Tibial nerve (tissue), 4 donors: ENCODE results near the gene SNPH. TPM values are rescaled to one million over a fixed set of nuclear protein-coding genes. Genes with fewer than 3 reads are reported as not detected.

Source experiments
- DNase-seq, 2 donors: peaks; one replicate each; pipeline ENCODE4 v3.0.0-alpha.2; 2019; ENCODE audit warnings: low spot score in 2 of 2
- H3K27ac ChIP-seq, 4 donors: fragments of 200-600 bp; sonication (generic) in 3 of 4; one replicate each; pipeline ENCODE4 v1.5.1; 2017 to 2019; ENCODE audit warnings: mild to moderate bottlenecking in 1 of 4
- H3K27me3 ChIP-seq, 2 donors: fragments of 200-600 bp; sonication (generic) in 1 of 2; one replicate each; pipeline versions ENCODE4 v1.5.1 to v1.6.0; 2017 to 2019
- H3K36me3 ChIP-seq, 3 donors: fragments of 200-600 bp; sonication (generic); one replicate each; pipeline ENCODE4 v1.5.1; 2018 to 2019
- H3K4me1 ChIP-seq, 4 donors: fragments of 200-600 bp; sonication (generic) in 3 of 4; one replicate each; pipeline ENCODE4 v1.5.1; 2017 to 2019
- H3K4me3 ChIP-seq, 4 donors: fragments of 200-600 bp; sonication (generic) in 3 of 4; one replicate each; pipeline ENCODE4 v1.5.1; 2017 to 2019; ENCODE audit warnings: mild to moderate bottlenecking in 1 of 4, moderate library complexity in 1 of 4
- H3K9me3 ChIP-seq, 4 donors: fragments of 200-600 bp; sonication (generic) in 3 of 4; one replicate each; pipeline ENCODE4 v1.5.1; 2017 to 2019
- CTCF ChIP-seq, 5 experiments: fragments of 200-600 bp in 3 of 5; fragments of 450-650 bp in 2 of 5; sonication (generic) in 3 of 5; IDR thresholded peaks; one replicate each; pipeline ENCODE4 v1.5.1; 2016 to 2019; ENCODE audit warnings: antibody characterized with exemption in 5 of 5, mild to moderate bottlenecking in 3 of 5, moderate library complexity in 2 of 5
- EP300 ChIP-seq, 2 donors: sonication (generic); formaldehyde crosslinking; IDR thresholded peaks; one replicate each; pipeline ENCODE4 v1.6.1; 2017; ENCODE audit warnings: antibody characterized with exemption in 2 of 2, mild to moderate bottlenecking in 1 of 2
- POLR2A ChIP-seq, 2 donors: fragments of 450-650 bp; IDR thresholded peaks; one replicate each; pipeline ENCODE4 v1.6.1; 2017; ENCODE audit warnings: antibody characterized with exemption in 2 of 2, mild to moderate bottlenecking in 2 of 2, moderate library complexity in 2 of 2
- WGBS, 2 donors: methylation state at CpG; one replicate each; pipeline ENCODE4 v1.1.5; 2018; 5-methylcytosine and 5-hydroxymethylcytosine counted together
- total RNA-seq, 4 donors: library from RNA; depleted of rRNA; stranded (reverse); fragments of >200 nt; gene quantifications; one replicate each; pipeline ENCODE4 v1.1.0, GENCODE V29; 2016

Gene SNPH
- total RNA-seq, 4 donors from 2014 or later, result 4.5 to 7.4 (median 6.9) TPM

DNA sequence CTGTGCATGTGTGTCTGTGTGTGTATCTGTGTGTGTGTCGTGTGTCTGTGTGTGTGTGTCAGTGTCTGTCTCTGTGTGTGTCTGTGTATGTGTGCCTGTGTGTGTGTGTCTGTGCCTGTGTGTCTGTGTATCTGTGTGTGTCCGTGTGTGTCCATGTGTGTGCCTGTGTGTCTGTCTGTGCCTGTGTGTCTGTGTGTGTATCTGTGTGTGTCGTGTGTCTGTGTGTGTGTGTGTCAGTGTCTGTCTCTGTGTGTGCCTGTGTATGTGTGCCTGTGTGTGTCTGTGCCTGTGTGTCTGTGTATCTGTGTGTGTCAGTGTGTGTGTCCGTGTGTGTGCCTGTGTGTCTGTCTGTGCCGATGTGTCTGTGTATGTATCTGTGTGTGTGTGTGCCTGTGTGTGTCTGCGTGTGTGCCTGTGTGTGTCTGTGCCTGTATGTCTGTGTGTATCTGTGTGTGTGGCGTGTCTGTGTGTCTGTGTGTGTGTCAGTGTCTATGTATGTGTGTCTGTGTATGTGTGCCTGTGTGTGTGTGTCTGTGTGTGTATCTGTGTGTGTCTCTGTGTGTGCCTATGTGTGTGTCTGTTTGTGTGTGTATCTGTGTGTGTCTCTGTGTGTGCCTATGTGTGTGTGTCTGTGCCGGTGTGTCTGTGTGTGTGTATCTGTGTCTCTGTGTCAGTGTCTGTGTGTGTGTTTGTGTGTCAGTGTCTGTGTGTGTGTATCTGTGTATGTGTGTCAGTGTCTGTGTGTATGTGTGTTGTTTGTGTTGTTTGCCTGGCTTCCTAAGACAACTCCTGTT is 11.6 kb downstream of the SNPH start:
- DNase-seq, result no peak
- Histone ChIP-seq H3K27ac (no peak overlapping the region), H3K4me3 (no peak overlapping the region), H3K9me3 (no peaks in the 10 kb centered on the region), H3K4me1 (no peaks in the 10 kb centered on the region), H3K36me3 (no peaks in the 10 kb centered on the region), H3K27me3 (no peaks in the 10 kb centered on the region)
- 85 to 86% methylated on average over 8 of the region's 8 CpGs for WGBS, 2 donors
- no peak for TF ChIP-seq CTCF (IDR thresholded peaks at IDR 0.05)
- TF ChIP-seq EP300 (IDR thresholded peaks at IDR 0.05), result no peak
- TF ChIP-seq POLR2A (IDR thresholded peaks at IDR 0.05), result no peak

- WGBS, 2 donors, result 82 to 88% methylated on average over 4 of the region's 4 CpGs
- Histone ChIP-seq H3K27me3 (no peaks in the 10 kb centered on the region), H3K4me3 (no peak overlapping the region), H3K27ac (no peak overlapping the region), H3K4me1 (no peaks in the 10 kb centered on the region), H3K36me3 (no peaks in the 10 kb centered on the region), H3K9me3 (no peaks in the 10 kb centered on the region)
- TF ChIP-seq POLR2A (IDR thresholded peaks at IDR 0.05) (no peak), EP300 (IDR thresholded peaks at IDR 0.05) (no peak), CTCF (IDR thresholded peaks at IDR 0.05) (no peak)
- no peak for DNase-seq
Measured at GRCh38 chr20:1278993-1279392, 12.9 kb downstream of the SNPH start.

GRCh38 chr20:1280195-1281102 is 14.4 kb downstream of the SNPH start:
- Histone ChIP-seq H3K27ac (no peak overlapping the region), H3K27me3 (no peaks in the 10 kb centered on the region), H3K4me3 (no peak overlapping the region), H3K36me3 (no peaks in the 10 kb centered on the region), H3K4me1 (no peaks in the 10 kb centered on the region), H3K9me3 (no peaks in the 10 kb centered on the region)
- WGBS, 2 donors, result 79 to 86% methylated on average over 4 to 6 of the region's 6 CpGs
- no peak for DNase-seq
- TF ChIP-seq POLR2A (IDR thresholded peaks at IDR 0.05) (no peak), EP300 (IDR thresholded peaks at IDR 0.05) (no peak), CTCF (IDR thresholded peaks at IDR 0.05) (no peak)

DNA sequence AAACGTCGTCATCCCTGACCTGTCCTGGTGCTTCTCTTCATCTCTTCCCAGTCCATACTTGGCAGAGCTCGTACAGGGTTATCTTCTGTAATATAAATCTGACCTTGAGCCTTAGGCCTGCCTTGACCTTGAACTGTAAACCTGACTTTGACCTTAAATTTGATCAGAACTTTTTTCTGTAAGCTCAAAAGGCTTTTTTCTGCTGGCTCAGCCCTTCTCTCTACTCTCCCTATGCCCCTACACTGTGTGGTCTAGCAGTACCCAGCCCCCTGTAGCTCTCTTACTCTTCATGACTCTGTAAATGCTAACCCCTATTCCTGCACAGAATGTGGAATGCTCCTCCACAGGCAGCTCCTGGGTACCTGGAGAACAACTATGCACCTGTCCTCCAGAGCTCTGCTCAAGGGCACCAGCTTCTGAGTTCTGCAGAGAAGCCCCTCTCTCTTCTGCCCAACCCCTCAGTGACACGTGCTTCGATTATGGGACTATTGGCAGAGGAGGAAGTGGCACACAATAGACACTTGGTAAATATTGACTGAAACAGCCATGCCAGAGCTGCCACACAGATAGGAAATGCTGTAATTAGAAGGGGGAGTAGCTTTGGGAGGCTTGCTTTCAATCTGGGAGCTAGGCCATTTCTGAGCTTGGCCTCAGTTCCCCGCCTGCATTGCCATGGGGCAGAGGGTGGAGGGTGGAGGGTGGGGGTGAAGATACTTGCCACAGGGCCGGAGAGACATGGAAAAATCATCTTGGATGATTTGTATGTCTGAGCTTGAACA is 15.4 kb downstream of the SNPH start:
- H3K27me3 ChIP-seq, result no peaks in the 10 kb centered on the region
- H3K4me1 ChIP-seq, result no peaks in the 10 kb centered on the region
- DNase-seq, result no peak
- no peaks in the 10 kb centered on the region for H3K9me3 ChIP-seq
- H3K27ac ChIP-seq, result no peak overlapping the region
- no peak overlapping the region for H3K4me3 ChIP-seq
- no peaks in the 10 kb centered on the region for H3K36me3 ChIP-seq
- TF ChIP-seq CTCF (IDR thresholded peaks at IDR 0.05) (no peak), EP300 (IDR thresholded peaks at IDR 0.05) (no peak), POLR2A (IDR thresholded peaks at IDR 0.05) (no peak)
- WGBS, 2 donors, result 57 to 64% methylated on average over 7 of the region's 7 CpGs
